Measurements from ENCODE around the gene SNX8. TPM values are rescaled to one million over a fixed set of nuclear protein-coding genes. Genes with fewer than 3 reads are reported as not detected.

The SNX8 gene
- total RNA-seq, 4 donors from 2014 or later, result 13.3 to 35.7 (median 22.1) TPM

GRCh38 chr7:2289111-2289586, 25.1 kb downstream of the SNX8 start:
- no peak overlapping the region for H3K4me3 ChIP-seq (ENCODE audit: low read depth, poor library complexity, severe bottlenecking)
- no peak for DNase-seq (ENCODE audit: low spot score in 2 of 2)
- WGBS, 2 donors, result 51 to 53% methylated on average over 20 of the region's 20 CpGs
- intact Hi-C loops (cut with DNase I; ENCODE audit: low total_unique reads), result no loop called here
- TF ChIP-seq POLR2A (IDR thresholded peaks at IDR 0.05) (no peak), CTCF (IDR thresholded peaks at IDR 0.05) (no peak)

- DNase-seq (ENCODE audit: low spot score in 2 of 2), result no peak
- TF ChIP-seq POLR2A (IDR thresholded peaks at IDR 0.05) (no peak), CTCF (IDR thresholded peaks at IDR 0.05) (no peak)
- WGBS, 2 donors, result 86 to 88% methylated on average over 8 of the region's 8 CpGs
- intact Hi-C loops (cut with DNase I; ENCODE audit: low total_unique reads), result no loop called here
- H3K4me3 ChIP-seq (ENCODE audit: low read depth, poor library complexity, severe bottlenecking), result no peak overlapping the region
These were observed 25.7 kb downstream of the SNX8 start for GRCh38 chr7:2288503-2288902.

GRCh38 chr7:2287745-2288144, 26.5 kb downstream of the SNX8 start:
- intact Hi-C loops (cut with DNase I; ENCODE audit: low total_unique reads), result no loop called here
- no peak for DNase-seq (ENCODE audit: low spot score in 2 of 2)
- TF ChIP-seq CTCF (IDR thresholded peaks at IDR 0.05), result no peak
- TF ChIP-seq POLR2A (IDR thresholded peaks at IDR 0.05), result no peak

GRCh38 chr7:2283074-2283473, 31.2 kb downstream of the SNX8 start:
- H3K4me3 ChIP-seq (ENCODE audit: low read depth, poor library complexity, severe bottlenecking), result no peak overlapping the region
- intact Hi-C loops (cut with DNase I; ENCODE audit: low total_unique reads), result no loop called here
- no peak for DNase-seq (ENCODE audit: low spot score in 2 of 2)
- WGBS, 2 donors, result 90 to 93% methylated on average over 20 of the region's 20 CpGs
- TF ChIP-seq CTCF (IDR thresholded peaks at IDR 0.05), result no peak

More at GRCh38 chr7:2287745-2288144, 26.5 kb downstream of the SNX8 start:
- WGBS, 2 donors, result 90 to 95% methylated on average over 8 of the region's 8 CpGs
- H3K4me3 ChIP-seq (ENCODE audit: low read depth, poor library complexity, severe bottlenecking), result no peak overlapping the region

- no peak for DNase-seq (ENCODE audit: low spot score in 2 of 2)
- TF ChIP-seq CTCF (IDR thresholded peaks at IDR 0.05), result no peak
- TF ChIP-seq POLR2A (IDR thresholded peaks at IDR 0.05), result no peak
- intact Hi-C loops (cut with DNase I; ENCODE audit: low total_unique reads), result no loop called here
- 88 to 92% methylated on average over 14 of the region's 14 CpGs for WGBS, 2 donors
- H3K4me3 ChIP-seq (ENCODE audit: low read depth, poor library complexity, severe bottlenecking), result no peak overlapping the region
These were observed 32.0 kb downstream of the SNX8 start for GRCh38 chr7:2282185-2282751.

GRCh38 chr7:2281541-2281940, 32.7 kb downstream of the SNX8 start:
- DNase-seq (ENCODE audit: low spot score in 2 of 2), result no peak
- intact Hi-C loops (cut with DNase I; ENCODE audit: low total_unique reads), result no loop called here
- TF ChIP-seq POLR2A (IDR thresholded peaks at IDR 0.05), result no peak
- no peak for TF ChIP-seq CTCF (IDR thresholded peaks at IDR 0.05)
- no peak overlapping the region for H3K4me3 ChIP-seq (ENCODE audit: low read depth, poor library complexity, severe bottlenecking)
- WGBS, 2 donors, result 62 to 67% methylated on average over 8 to 9 of the region's 9 CpGs

Measured in lower leg skin (tissue), 4 donors.